Right ventricle myocardium superior (tissue), 1 donor: ENCODE results near the gene CEND1. TPM values are rescaled to one million over a fixed set of nuclear protein-coding genes. Genes with fewer than 3 reads are reported as not detected.

ENCODE experiments used
- ATAC-seq: fragments of 200-7000 bp; cut with Tn5 transposase; one replicate; pipeline ENCODE4 v1.9.1; 2020; ENCODE audit warnings: mild to moderate bottlenecking; ENCODE audit not compliant: poor library complexity
- DNase-seq: peaks from one replicate; pipeline ENCODE4 v3.0.0-alpha.2; 2020
- intact Hi-C: fragments of 100-400 bp; cut with DNase I; formaldehyde crosslinking; loops from one replicate; pipeline ENCODE4 v1.11.2; 2022
- total RNA-seq: library from RNA; stranded (reverse); fragmentation: NEBNext Ultra II Directional; extraction: Animal tissue kit (Norgen Biotek cat#: 25700); gene quantifications from one replicate; pipeline ENCODE4 v1.2.1, GENCODE V29; 2021
- donor health status: DM: no; HTN: yes; CAD: no; lungs with severe emphysema.

CEND1 gene
- total RNA-seq, 1 donor from 2014 or later = 0.19 TPM

- intact Hi-C loops = no loop called here
- no peak for ATAC-seq
- DNase-seq = no peak
Observed at GRCh38 chr11:788953-789940, 643 bp downstream of the CEND1 start.

- intact Hi-C loops = no loop called here
- DNase-seq (no peak), ATAC-seq (no peak)
Observed at GRCh38 chr11:788009-788640, 1.8 kb downstream of the CEND1 start.

- intact Hi-C loops = no loop called here
- no peak for DNase-seq
Observed at GRCh38 chr11:787084-787675, 2.7 kb downstream of the CEND1 start.

GRCh38 chr11:786235-787083 lies 3.4 kb downstream of the CEND1 start:
- no peak for ATAC-seq
- DNase-seq = no peak
- intact Hi-C loops = no loop called here

More at GRCh38 chr11:787084-787675, 2.7 kb downstream of the CEND1 start:
- ATAC-seq = no peak

GRCh38 chr11:783581-784015 lies 6.3 kb downstream of the CEND1 start:
- peak; percentile 83 for DNase-seq
- intact Hi-C loops = no loop called here
- ATAC-seq = peak; percentile 86

- intact Hi-C loops = no loop called here
- DNase-seq = no peak
- ATAC-seq = no peak
Observed at GRCh38 chr11:782264-783174, 7.4 kb downstream of the CEND1 start.

GRCh38 chr11:779955-780532 lies 9.8 kb downstream of the CEND1 start:
- DNase-seq (no peak), ATAC-seq (no peak)

GRCh38 chr11:778976-779954 lies 10.6 kb downstream of the CEND1 start:
- ATAC-seq = no peak
- intact Hi-C loops = no loop called here
- no peak for DNase-seq

More at GRCh38 chr11:779955-780532, 9.8 kb downstream of the CEND1 start:
- intact Hi-C loops = no loop called here

- DNase-seq = peak; percentile 96
- intact Hi-C loops = no loop called here
- peak; percentile 96 for ATAC-seq
Observed at GRCh38 chr11:777288-778255, 12.3 kb downstream of the CEND1 start, which contains the start of gene GATD1. Gene GATD1 (minus strand): TSS chr11:777487. CDS start chr11:777462, 25 bp downstream.

GRCh38 chr11:776561-777287 lies 13.2 kb downstream of the CEND1 start:
- ATAC-seq = peak; percentile 48
- intact Hi-C loops = no loop called here
- DNase-seq = no peak

GRCh38 chr11:776263-776560 lies 13.7 kb downstream of the CEND1 start:
- no peak for DNase-seq
- no peak for ATAC-seq
- intact Hi-C loops = no loop called here

GRCh38 chr11:774873-775592 lies 14.9 kb downstream of the CEND1 start:
- ATAC-seq (no peak), DNase-seq (no peak)
- intact Hi-C loops = no loop called here

- intact Hi-C loops = no loop called here
- no peak for DNase-seq
- no peak for ATAC-seq
Observed at GRCh38 chr11:773830-774229, 16.1 kb downstream of the CEND1 start.

- no peak for ATAC-seq
- intact Hi-C loops = no loop called here
Observed at GRCh38 chr11:773425-773824, 16.5 kb downstream of the CEND1 start.

More at GRCh38 chr11:773425-773824, 16.5 kb downstream of the CEND1 start:
- DNase-seq = no peak
